Smooth muscle cell (in vitro differentiated cells): ENCODE results near the gene NSMCE1. TPM values are rescaled to one million over a fixed set of nuclear protein-coding genes. Genes with fewer than 3 reads are reported as not detected.
A peak's percentile ranks its signal among the peaks of the same experiment; 100 is the strongest.

Experiments
- DNase-seq: peaks from one replicate; lab custom pipeline; 2025; ENCODE audit not compliant: unreplicated experiment; lab: John Stamatoyannopoulos, UW
- H2AFZ ChIP-seq: fragments of 200-600 bp; sonication (generic); 2 replicates; pipeline ENCODE4 v1.6.0; 2016; ENCODE audit warnings: antibody characterized with exemption, low read depth, mild to moderate bottlenecking
- H3F3A ChIP-seq: fragments of 200-600 bp; sonication (generic); 2 replicates; pipeline ENCODE4 v1.6.0; 2017; ENCODE audit warnings: antibody characterized with exemption, low read depth
- H3K27ac ChIP-seq: fragments of 200-600 bp; sonication (generic); 2 replicates; pipeline ENCODE4 v1.5.1; 2016; ENCODE audit warnings: low read depth, mild to moderate bottlenecking
- H3K27me3 ChIP-seq: fragments of 200-600 bp; sonication (generic); 2 replicates; pipeline ENCODE4 v1.6.1; 2016; ENCODE audit warnings: low read depth, mild to moderate bottlenecking
- H3K36me3 ChIP-seq: fragments of 200-600 bp; sonication (generic); 2 replicates; pipeline ENCODE4 v1.5.1; 2016; ENCODE audit warnings: low read depth
- H3K4me1 ChIP-seq: fragments of 200-600 bp; sonication (generic); 2 replicates; pipeline ENCODE4 v1.5.1; 2016; ENCODE audit warnings: low read depth
- H3K4me2 ChIP-seq: fragments of 200-600 bp; sonication (generic); 2 replicates; pipeline ENCODE4 v1.6.0; 2016; ENCODE audit warnings: mild to moderate bottlenecking
- H3K4me3 ChIP-seq: fragments of 200-600 bp; sonication (generic); 2 replicates; pipeline ENCODE4 v1.5.1; 2016; ENCODE audit warnings: mild to moderate bottlenecking
- H3K79me2 ChIP-seq: fragments of 200-600 bp; sonication (generic); 2 replicates; pipeline ENCODE4 v1.6.0; 2016; ENCODE audit warnings: low read depth, mild to moderate bottlenecking
- H3K9ac ChIP-seq: fragments of 200-600 bp; sonication (generic); 2 replicates; pipeline ENCODE4 v1.6.0; 2016; ENCODE audit warnings: low read depth
- H3K9me3 ChIP-seq: fragments of 200-600 bp; sonication (generic); replicated peaks from 2 replicates; pipeline ENCODE4 v1.5.1; 2016; ENCODE audit warnings: low read depth
- H4K20me1 ChIP-seq: fragments of 200-600 bp; sonication (generic); 2 replicates; pipeline ENCODE4 v1.6.0; 2016; ENCODE audit warnings: low read depth
- CTCF ChIP-seq: fragments of 200-600 bp; sonication (generic); IDR thresholded peaks from 2 replicates; pipeline ENCODE4 v1.5.1; 2017; ENCODE audit warnings: borderline replicate concordance, mild to moderate bottlenecking, antibody characterized with exemption; ENCODE audit not compliant: insufficient read depth, poor library complexity, severe bottlenecking
- WGBS: methylation state at CpG from one replicate; pipeline ENCODE4 v1.1.7; 2016; ENCODE audit warnings: low lambda C conversion rate; 5-methylcytosine and 5-hydroxymethylcytosine counted together
- polyA plus RNA-seq: library from polyadenylated mRNA; unstranded; fragments of >200 nt; fragmentation: Nextera tagmentation; extraction: Ambion mirVana; gene quantifications from 2 replicates; pipeline ENCODE4 v1.2.1, GENCODE V29; 2016
- total RNA-seq: library from RNA; depleted of rRNA; stranded (reverse); fragments of >200 nt; gene quantifications from 2 replicates; pipeline ENCODE4 v1.2.3, GENCODE V29; 2014

NSMCE1 gene
- total and polyA plus RNA-seq, 2 experiments from 2014 or later = 36.9 to 59.1 TPM

DNA sequence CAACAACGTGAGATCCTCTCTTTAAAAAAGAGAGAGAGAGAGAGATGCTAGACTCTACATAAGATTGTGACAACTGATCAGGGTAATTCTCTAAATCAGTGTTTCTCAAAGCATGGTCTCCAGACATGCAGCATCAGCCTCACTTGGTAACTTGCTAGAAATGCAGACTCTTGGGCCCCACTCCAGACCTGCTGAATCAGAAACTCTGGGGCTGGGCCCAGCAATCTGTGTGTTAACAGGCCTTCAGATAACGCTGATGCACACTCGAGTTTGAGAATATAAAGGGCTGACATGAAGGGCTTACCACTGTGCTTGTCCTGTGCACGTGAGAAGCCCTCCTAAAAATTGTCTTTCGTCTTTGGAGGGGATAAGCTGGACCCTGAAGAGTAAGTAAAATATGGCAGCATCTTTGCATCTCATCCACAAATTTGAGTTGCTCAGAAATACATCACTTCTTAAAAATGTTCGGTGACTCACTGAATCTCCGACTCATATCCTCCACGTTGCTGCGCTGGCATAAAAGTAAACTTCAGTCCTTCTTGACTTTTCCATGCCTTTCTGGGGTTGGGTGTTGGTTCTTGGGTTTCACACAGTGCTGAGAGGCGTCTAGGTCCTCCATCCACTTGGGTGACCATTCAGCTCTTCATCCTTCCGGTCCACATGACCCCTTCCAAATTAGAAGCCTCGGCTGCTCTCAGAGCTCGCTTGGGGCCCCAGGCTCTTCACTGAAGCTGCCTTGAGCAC lies 91.4 kb downstream of the NSMCE1 start:
- Histone ChIP-seq H2AFZ (peak overlapping the region; percentile 20), H3K9me3 (no peaks in the 10 kb centered on the region), H3K27me3 (no peaks in the 10 kb centered on the region), H4K20me1 (no peaks in the 10 kb centered on the region), H3K4me3 (no peak overlapping the region), H3K9ac (no peak overlapping the region), H3K27ac (peak overlapping the region; percentile 78), H3K79me2 (no peaks in the 10 kb centered on the region), H3K4me2 (peak overlapping the region; percentile 3), H3K4me1 (no peaks in the 10 kb centered on the region), H3F3A (no peaks in the 10 kb centered on the region), H3K36me3 (no peaks in the 10 kb centered on the region)
- no peak for TF ChIP-seq CTCF
- DNase-seq = no peak
- WGBS = 67% methylated on average over 13 of the region's 13 CpGs

GRCh38 chr16:27175888-27176287 lies 92.7 kb downstream of the NSMCE1 start:
- Histone ChIP-seq H2AFZ (no peak overlapping the region), H4K20me1 (no peaks in the 10 kb centered on the region), H3F3A (no peaks in the 10 kb centered on the region), H3K27ac (no peak overlapping the region), H3K4me3 (no peak overlapping the region), H3K4me2 (no peak overlapping the region), H3K4me1 (no peaks in the 10 kb centered on the region), H3K36me3 (no peaks in the 10 kb centered on the region), H3K9ac (no peak overlapping the region), H3K79me2 (no peaks in the 10 kb centered on the region), H3K9me3 (no peaks in the 10 kb centered on the region), H3K27me3 (no peaks in the 10 kb centered on the region)
- DNase-seq = no peak
- no peak for TF ChIP-seq CTCF
- 97% methylated on average over 8 of the region's 8 CpGs for WGBS

Other genes starting within 250 kb of the NSMCE1 start
- gene C16orf82, start 201.8 kb downstream of the NSMCE1 start, total RNA-seq = not detected in 2 replicates
- gene C16orf82, start 201.8 kb downstream of the NSMCE1 start, polyA plus RNA-seq = not detected in 2 replicates
- gene KDM8, start 65.2 kb downstream of the NSMCE1 start, total RNA-seq = 0.81 and 2.6 TPM in 2 replicates
- gene KDM8, start 65.2 kb downstream of the NSMCE1 start, polyA plus RNA-seq = 3.1 and 3.5 TPM in 2 replicates
- 13.4 and 17.2 TPM in 2 replicates for gene IL4R, start 45.2 kb upstream of the NSMCE1 start, total RNA-seq
- gene IL4R, start 45.2 kb upstream of the NSMCE1 start, polyA plus RNA-seq = 24.0 and 35.3 TPM in 2 replicates
- not detected in 2 replicates for gene IL21R, start 133.4 kb upstream of the NSMCE1 start, total RNA-seq
- gene IL21R, start 133.4 kb upstream of the NSMCE1 start, polyA plus RNA-seq = not detected in 2 replicates